HL-60 (cell line): ENCODE data around the gene HBZ.

Experiments used
- DNase-seq, 2 experiments: peaks; one replicate each; pipeline ENCODE4 v3.0.0-alpha.2; 2010 to 2020; ENCODE audit warnings: low read depth in 1 of 2, low spot score in 1 of 2
- H3K27ac ChIP-seq: fragments of 250-450 bp; sonication (Bioruptor Pico); replicated peaks from 2 replicates; pipeline ENCODE4 v1.5.1; 2020; ENCODE audit warnings: mild to moderate bottlenecking, moderate library complexity
- H3K27me3 ChIP-seq: fragments of 250-450 bp; sonication (Bioruptor Pico); 2 replicates; pipeline ENCODE4 v1.5.1; 2021; ENCODE audit warnings: mild to moderate bottlenecking, moderate library complexity; ENCODE audit not compliant: insufficient read depth, poor library complexity, severe bottlenecking
- H3K4me3 ChIP-seq: replicated peaks from 2 replicates; pipeline ENCODE4 v1.5.1; 2011; ENCODE audit warnings: mild to moderate bottlenecking, control low read depth, low read length; ENCODE audit not compliant: insufficient read depth
- CTCF ChIP-seq: IDR thresholded peaks from one replicate; pipeline ENCODE4 v1.5.1; 2011; ENCODE audit warnings: low read length, control low read depth, inconsistent platforms; ENCODE audit not compliant: insufficient read depth
- GABPA ChIP-seq: IDR thresholded peaks from 2 replicates; pipeline ENCODE4 v1.6.1; 2012; ENCODE audit warnings: low read depth
- POLR2AphosphoS5 ChIP-seq: IDR thresholded peaks from 2 replicates; pipeline ENCODE4 v1.6.1; 2012; ENCODE audit warnings: low read depth
- REST ChIP-seq: IDR thresholded peaks from 2 replicates; pipeline ENCODE4 v1.6.1; 2012; ENCODE audit warnings: low read depth; ENCODE audit not compliant: insufficient replicate concordance
- SPI1 ChIP-seq: IDR thresholded peaks from 2 replicates; pipeline ENCODE4 v1.6.1; 2012; ENCODE audit warnings: low read depth, mild to moderate bottlenecking, borderline replicate concordance

HBZ gene

GRCh38 chr16:188674-189073 lies 36.2 kb downstream of the HBZ start:
- Histone ChIP-seq H3K4me3 (no peak overlapping the region), H3K27ac (no peak overlapping the region), H3K27me3 (no peaks in the 10 kb centered on the region)
- no peak for DNase-seq
- no peak for TF ChIP-seq REST
- no peak for TF ChIP-seq GABPA
- no peak for TF ChIP-seq POLR2AphosphoS5
- no peak for TF ChIP-seq CTCF
- no peak for TF ChIP-seq SPI1

GRCh38 chr16:189604-190186 lies 37.3 kb downstream of the HBZ start:
- no peak for DNase-seq
- H3K27me3 ChIP-seq = no peaks in the 10 kb centered on the region
- no peak overlapping the region for H3K27ac ChIP-seq
- H3K4me3 ChIP-seq = no peak overlapping the region
- TF ChIP-seq REST = no peak
- TF ChIP-seq SPI1 = no peak
- no peak for TF ChIP-seq CTCF
- no peak for TF ChIP-seq POLR2AphosphoS5
- TF ChIP-seq GABPA = no peak

- H3K27ac ChIP-seq = no peak overlapping the region
- DNase-seq = no peak
- no peak overlapping the region for H3K4me3 ChIP-seq
- TF ChIP-seq REST (no peak), SPI1 (no peak), CTCF (no peak), GABPA (no peak), POLR2AphosphoS5 (no peak)
- H3K27me3 ChIP-seq = no peaks in the 10 kb centered on the region
Measured at GRCh38 chr16:191831-192230, 39.4 kb downstream of the HBZ start.
